ENCODE data around the gene CHKA. TPM values are rescaled to one million over a fixed set of nuclear protein-coding genes. Genes with fewer than 3 reads are reported as not detected.

CHKA gene
- polyA plus RNA-seq, 1 donor (not counting 4 experiments of a cell fraction or from before 2014, with no cell fraction given): 7.1 TPM

GRCh38 chr11:68013611-68014156 is 107.5 kb downstream of the CHKA start:
- Histone ChIP-seq H3K9me3 (ENCODE audit: control insufficient read depth, low read depth, low read length) (no peaks in the 10 kb centered on the region), H3K27me3 (ENCODE audit: control insufficient read depth, extremely low read depth, insufficient read depth, low read length) (no peaks in the 10 kb centered on the region), H3K27ac (ENCODE audit: control insufficient read depth, insufficient read depth, low read length) (peak overlapping the region; percentile 53), H3K4me3 (ENCODE audit: control insufficient read depth in 2 of 3, extremely low read depth in 1 of 3, insufficient read depth in 2 of 3, low read depth in 1 of 3, low read length in 3 of 3) (peak overlapping the region in 1 of 3 experiments; percentile 13), H3K9ac (ENCODE audit: control insufficient read depth, extremely low read depth, insufficient read depth, low read length) (peak overlapping the region; percentile 60), H3K79me2 (ENCODE audit: control insufficient read depth, insufficient read depth, low read length) (no peaks in the 10 kb centered on the region), H4K20me1 (ENCODE audit: control insufficient read depth, extremely low read depth, insufficient read depth, low read length) (no peaks in the 10 kb centered on the region), H3K36me3 (ENCODE audit: control insufficient read depth in 2 of 2, extremely low read depth in 1 of 2, insufficient read depth in 2 of 2, low read length in 2 of 2) (no peaks in the 10 kb centered on the region), H3K9me1 (ENCODE audit: control insufficient read depth, extremely low read depth, insufficient read depth, low read length) (no peaks in the 10 kb centered on the region), H3K4me2 (ENCODE audit: control insufficient read depth, extremely low read depth, insufficient read depth, low read depth, low read length) (peak overlapping the region; percentile 55), H3K4me1 (ENCODE audit: control insufficient read depth, extremely low read depth, insufficient read depth, low read length) (peaks cover 41% of the 10 kb centered on the region), H2AFZ (ENCODE audit: control insufficient read depth, low read length) (no peak overlapping the region)
- FAIRE-seq (no peak), DNase-seq (ENCODE audit: low read depth, low spot score) (no peak)
- dilution Hi-C loops (cut with MboI; ENCODE audit: extremely low pct_ligation_motif_present, low sequenced_read_pairs): no loop called here
- TF ChIP-seq EZH2 (IDR thresholded peaks at IDR 0.05; ENCODE audit: low read length) (no peak), CTCF (optimal IDR thresholded peaks at IDR 0.05 in 1 of 3, IDR thresholded peaks at IDR 0.05 in 1 of 3, conservative IDR thresholded peaks at IDR 0.05 in 1 of 3; ENCODE audit: extremely low read depth in 1 of 3, insufficient read depth in 2 of 3, low read length in 3 of 3) (no peak)

- DNase-seq (ENCODE audit: low read depth, low spot score): no peak
- H3K4me2 ChIP-seq (ENCODE audit: control insufficient read depth, extremely low read depth, insufficient read depth, low read depth, low read length): peak overlapping the region; percentile 55
- H3K36me3 ChIP-seq (ENCODE audit: control insufficient read depth in 2 of 2, extremely low read depth in 1 of 2, insufficient read depth in 2 of 2, low read length in 2 of 2): no peaks in the 10 kb centered on the region
- FAIRE-seq: peak; percentile 32
- TF ChIP-seq CTCF (optimal IDR thresholded peaks at IDR 0.05 in 1 of 3, IDR thresholded peaks at IDR 0.05 in 1 of 3, conservative IDR thresholded peaks at IDR 0.05 in 1 of 3; ENCODE audit: extremely low read depth in 1 of 3, insufficient read depth in 2 of 3, low read length in 3 of 3) (no peak), EZH2 (IDR thresholded peaks at IDR 0.05; ENCODE audit: low read length) (no peak)
- H2AFZ ChIP-seq (ENCODE audit: control insufficient read depth, low read length): no peak overlapping the region
- H3K27ac ChIP-seq (ENCODE audit: control insufficient read depth, insufficient read depth, low read length): peak overlapping the region; percentile 24
- no peak overlapping the region for H3K9ac ChIP-seq (ENCODE audit: control insufficient read depth, extremely low read depth, insufficient read depth, low read length)
- dilution Hi-C loops (cut with MboI; ENCODE audit: extremely low pct_ligation_motif_present, low sequenced_read_pairs): no loop called here
- no peaks in the 10 kb centered on the region for H3K79me2 ChIP-seq (ENCODE audit: control insufficient read depth, insufficient read depth, low read length)
- H3K4me1 ChIP-seq (ENCODE audit: control insufficient read depth, extremely low read depth, insufficient read depth, low read length): peaks cover 45% of the 10 kb centered on the region
- no peaks in the 10 kb centered on the region for H4K20me1 ChIP-seq (ENCODE audit: control insufficient read depth, extremely low read depth, insufficient read depth, low read length)
- H3K4me3 ChIP-seq (ENCODE audit: control insufficient read depth in 2 of 3, extremely low read depth in 1 of 3, insufficient read depth in 2 of 3, low read depth in 1 of 3, low read length in 3 of 3): peak overlapping the region in 1 of 3 experiments; percentile 13
- H3K27me3 ChIP-seq (ENCODE audit: control insufficient read depth, extremely low read depth, insufficient read depth, low read length): no peaks in the 10 kb centered on the region
- no peaks in the 10 kb centered on the region for H3K9me3 ChIP-seq (ENCODE audit: control insufficient read depth, low read depth, low read length)
- no peaks in the 10 kb centered on the region for H3K9me1 ChIP-seq (ENCODE audit: control insufficient read depth, extremely low read depth, insufficient read depth, low read length)
Measured at GRCh38 chr11:68012843-68013610, 108.2 kb downstream of the CHKA start.
